ENCODE measurements around the gene ECEL1.

- no peak for TF ChIP-seq EZH2 (IDR thresholded peaks at IDR 0.05; ENCODE audit: insufficient read depth, poor library complexity, severe bottlenecking)
- TF ChIP-seq EZH2phosphoT487 (IDR thresholded peaks at IDR 0.05; ENCODE audit: insufficient read depth, low read depth) = no peak
Measured at GRCh38 chr2:232480201-232481190, 7.1 kb downstream of the ECEL1 start.
